Measurements from ENCODE around the gene RIC8A.

Gene RIC8A

DNA sequence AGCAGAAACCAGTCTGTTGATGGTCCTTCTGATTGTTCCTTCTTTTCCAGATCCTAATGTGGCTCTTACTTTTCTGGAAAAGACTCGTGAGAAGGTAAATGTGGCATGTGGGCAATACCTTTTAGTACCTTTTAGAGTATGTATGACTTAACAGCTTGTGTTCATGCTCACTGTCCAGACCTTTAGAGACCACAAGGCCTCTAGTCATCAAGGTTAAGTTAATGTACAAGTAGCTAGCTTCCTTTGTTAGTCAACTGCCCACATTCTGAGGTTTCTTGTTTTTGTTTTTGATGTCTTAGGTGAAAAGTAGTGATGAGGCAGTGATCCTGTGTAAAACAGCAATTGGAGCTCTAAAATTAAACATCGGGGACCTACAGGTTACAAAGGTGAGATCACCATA lies 36.9 kb downstream of the RIC8A start:
- no peak for DNase-seq (ENCODE audit: low read depth)

DNA sequence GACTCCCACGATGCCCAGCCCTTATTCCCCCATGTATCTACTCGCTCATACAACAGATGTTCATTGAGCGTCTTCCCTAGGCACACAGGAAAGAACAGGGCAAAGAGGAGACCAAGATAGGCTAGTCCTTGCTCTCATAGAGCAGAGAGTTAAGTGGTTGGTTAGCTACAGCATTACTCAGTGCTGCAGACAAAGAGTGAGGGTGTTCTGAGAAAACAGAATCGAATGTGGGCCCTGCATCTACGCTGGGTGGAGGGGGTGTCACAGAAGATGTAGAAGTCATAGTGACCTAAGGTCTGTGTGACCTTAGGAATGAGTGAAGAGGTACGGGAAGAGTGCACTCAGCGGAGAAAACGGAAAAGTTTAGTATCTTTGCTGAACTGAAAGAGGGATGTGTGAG lies 41.6 kb downstream of the RIC8A start:
- no peak for DNase-seq (ENCODE audit: low read depth)

DNA sequence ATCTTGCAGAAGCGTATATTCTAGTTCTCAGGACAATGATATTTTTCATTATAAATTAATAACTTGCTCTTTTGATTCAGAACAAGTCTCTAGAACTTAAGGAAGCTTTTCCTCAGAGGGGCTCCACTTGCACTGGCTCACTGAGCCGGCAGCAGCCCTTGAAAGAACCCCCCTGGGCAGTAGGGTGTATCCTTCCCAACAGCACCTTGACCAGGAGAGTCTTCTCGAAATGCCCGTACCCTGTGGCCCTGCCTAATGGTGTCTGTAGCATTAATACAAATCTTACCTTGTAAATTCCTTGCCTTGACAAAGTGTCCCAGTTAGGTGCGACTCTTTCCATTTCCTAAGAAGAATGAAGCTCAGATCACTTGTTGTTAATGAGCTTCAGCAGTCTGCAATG lies 42.8 kb downstream of the RIC8A start:
- DNase-seq (ENCODE audit: low read depth) = no peak

DNA sequence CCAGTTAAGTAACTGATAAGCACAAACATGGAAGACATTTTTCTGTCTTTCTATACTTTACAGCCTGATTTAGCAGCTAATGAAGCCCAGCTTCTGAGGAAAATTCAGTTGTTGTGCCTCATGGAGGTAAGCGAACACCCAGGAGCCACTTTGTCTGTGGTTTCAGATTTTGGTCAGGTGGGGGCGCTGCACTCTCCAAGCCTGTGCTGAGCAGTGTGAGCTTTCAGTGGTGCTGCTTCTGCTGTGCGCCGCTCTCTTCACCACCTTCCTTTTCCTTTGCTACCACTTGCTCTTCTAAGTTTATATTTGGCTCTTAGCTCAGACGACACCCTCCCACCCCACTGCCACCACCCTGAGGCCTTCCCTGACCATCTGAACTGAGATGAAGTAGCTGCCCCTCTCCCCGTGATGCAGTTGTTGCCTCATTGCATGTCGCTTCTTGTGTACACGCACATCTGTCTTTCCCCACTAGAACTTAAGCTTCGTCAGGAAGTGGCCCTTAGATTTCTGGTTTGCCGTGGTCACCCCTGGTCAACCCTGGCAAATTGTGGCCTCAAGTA lies 43.3 kb downstream of the RIC8A start:
- DNase-seq (ENCODE audit: low read depth) = peak; percentile 70

DNA sequence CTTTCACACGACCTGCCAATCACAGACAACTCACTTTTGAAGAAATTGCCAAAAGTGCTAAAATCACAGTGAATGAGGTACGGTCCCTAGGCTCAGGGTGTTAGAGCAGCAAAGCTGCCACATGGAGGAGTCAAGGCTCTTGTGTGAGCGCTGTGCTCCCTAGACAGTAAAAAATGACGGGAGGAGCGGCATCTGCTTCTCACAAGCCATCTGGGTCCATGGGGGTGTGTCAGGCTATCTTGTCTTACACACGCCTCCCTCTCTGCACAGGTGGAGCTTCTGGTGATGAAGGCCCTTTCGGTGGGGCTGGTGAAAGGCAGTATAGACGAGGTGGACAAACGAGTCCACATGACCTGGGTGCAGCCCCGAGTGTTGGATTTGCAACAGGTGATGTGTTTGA lies 44.0 kb downstream of the RIC8A start:
- DNase-seq (ENCODE audit: low read depth) = no peak

DNA sequence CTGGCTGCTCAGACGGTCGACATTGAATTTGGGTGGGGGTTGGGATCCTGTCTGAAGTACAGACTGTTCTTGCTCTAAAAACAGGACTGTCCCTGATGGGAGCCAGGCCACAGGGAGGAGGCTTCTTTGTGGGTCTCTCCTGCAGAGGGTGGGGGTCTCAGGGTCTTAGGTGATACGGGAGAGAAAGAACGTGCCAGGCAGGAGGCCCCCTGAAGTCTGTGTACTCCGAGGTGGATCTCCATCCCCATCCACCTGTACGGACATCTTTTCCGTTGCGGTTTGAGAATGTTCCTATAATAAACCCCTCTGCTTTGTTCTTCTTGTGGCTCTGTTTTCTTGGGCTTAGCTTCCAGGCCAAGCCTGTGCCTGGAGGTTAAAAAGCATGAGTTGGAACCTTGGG lies 45.2 kb downstream of the RIC8A start:
- DNase-seq (ENCODE audit: low read depth) = no peak

DNA sequence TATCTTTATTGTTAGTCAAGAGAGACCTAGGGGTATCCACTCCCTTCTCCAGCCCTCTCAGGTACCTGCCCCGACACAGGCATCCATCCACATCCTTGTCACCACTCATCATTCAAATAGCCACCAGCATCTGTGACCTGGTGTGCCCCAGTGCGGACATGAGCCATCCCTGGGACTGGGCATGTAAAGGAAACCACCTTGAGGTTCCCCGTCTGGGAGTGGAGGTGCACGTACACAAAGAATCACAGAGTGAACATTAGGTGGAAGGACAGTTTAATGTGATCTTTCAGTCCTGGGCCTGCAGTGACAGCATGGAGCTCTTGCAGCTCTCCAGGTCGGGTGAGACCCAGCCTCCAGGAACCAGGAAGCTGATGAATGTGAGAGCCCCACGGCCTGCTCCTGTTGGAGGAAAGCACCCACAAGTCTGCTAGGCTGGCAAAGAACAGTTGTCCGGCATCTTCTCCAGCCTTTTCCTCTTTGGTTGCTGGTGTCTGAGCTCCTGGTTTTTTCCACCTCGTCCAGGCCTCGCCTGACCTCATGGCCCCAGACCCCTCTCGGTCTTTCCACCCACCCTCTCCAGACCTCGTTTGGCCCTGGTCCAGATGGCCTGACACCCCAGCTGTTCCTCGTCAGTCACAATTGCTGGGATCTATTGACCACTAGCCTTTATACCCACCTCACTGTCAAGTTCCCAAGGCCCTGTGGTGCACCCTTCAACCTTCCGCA lies 45.8 kb downstream of the RIC8A start:
- no peak for DNase-seq (ENCODE audit: low read depth)

DNA sequence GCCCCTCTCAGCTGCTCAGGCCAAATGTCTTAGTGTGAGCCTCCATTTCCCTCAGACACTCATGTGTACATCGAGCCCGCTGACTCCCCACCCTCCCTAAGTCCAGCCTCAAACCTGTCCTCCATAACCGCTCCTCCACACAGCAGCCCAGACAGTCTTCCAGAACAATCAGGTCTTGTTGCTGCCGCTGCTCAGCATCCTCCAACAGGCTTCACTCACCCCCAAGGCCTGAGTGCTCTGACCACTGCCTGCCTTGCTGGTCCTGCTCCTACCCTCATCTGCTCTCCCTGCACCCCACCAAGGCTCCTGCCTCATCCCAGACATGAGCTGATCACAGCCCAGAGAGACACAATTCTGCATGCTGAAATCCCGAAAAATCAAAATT lies 46.4 kb downstream of the RIC8A start:
- no peak for DNase-seq (ENCODE audit: low read depth)

DNA sequence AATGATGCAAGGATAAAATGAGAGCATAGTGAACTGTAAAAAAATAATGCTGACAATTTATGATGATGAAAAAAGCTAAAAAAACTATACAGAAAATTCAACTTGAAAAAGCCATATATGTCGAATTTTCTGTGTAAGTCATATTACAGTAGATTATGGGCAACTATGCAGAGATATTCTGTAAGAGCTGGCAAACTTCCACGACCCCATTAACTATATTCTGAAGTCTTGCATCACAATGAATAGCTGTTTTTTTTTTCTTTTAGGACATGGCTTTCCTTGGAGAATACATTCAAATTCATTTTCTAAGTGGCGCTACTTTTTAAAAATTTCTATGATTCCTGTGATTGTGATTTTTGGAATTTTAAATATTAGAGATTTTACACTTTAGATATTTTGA lies 47.7 kb downstream of the RIC8A start:
- no peak for DNase-seq (ENCODE audit: low read depth)

DNA sequence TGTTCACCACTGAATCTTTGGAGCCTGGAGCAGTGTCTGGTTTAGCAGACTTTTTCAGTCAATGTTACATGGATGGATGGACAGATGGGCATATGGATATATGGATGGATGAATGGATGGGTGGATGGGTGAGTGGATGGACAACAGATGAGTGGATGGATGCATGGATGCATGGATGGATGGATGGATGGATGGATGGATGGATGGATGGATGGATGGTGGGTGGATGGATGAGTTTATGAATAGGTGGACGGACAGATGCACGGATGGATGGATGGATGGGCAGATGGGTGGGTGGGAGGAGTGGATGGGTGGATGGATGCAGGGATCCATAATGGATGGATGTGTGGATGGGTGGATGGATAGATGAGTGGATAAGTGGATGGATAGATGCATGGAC lies 48.3 kb downstream of the RIC8A start:
- no peak for DNase-seq (ENCODE audit: low read depth)

DNA sequence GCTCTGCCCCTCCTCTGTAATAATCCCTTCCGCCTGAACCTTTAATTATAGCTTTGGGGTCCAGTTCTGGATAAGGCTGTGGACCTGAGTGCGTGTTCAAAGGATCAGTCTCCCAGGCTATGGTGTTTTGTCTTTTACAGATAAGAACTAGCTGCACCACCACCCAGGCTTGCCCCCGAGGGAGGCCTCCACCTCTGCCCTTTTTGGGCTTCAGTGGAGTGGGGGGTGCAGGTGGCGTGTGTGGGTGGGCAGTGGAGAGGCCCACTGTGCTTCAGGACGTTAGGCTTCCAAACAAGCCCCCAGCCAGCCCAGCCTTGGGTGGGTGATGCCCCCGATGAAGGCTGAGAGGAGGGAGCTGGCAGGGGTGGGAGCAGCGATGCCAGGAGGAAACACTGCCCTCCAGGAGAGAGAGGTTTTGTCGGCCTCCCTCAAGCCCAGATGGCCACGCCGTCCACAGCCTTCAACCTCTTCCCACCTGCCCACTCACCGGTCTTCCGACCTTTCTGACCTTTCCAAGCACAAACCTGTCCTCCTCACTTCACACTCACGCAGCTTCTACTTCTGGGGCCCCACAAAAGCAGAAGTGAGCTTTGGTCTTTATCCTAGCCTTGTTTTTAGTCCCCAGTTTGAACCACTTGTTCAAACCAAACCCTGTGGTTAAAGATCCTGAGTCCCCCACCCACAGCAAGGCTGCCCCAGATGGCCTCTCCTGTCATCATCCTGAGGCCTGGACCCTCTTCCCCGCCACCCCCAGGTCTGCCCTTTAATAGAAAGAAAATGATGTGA lies 49.6 kb downstream of the RIC8A start:
- no peak for DNase-seq (ENCODE audit: low read depth)

DNA sequence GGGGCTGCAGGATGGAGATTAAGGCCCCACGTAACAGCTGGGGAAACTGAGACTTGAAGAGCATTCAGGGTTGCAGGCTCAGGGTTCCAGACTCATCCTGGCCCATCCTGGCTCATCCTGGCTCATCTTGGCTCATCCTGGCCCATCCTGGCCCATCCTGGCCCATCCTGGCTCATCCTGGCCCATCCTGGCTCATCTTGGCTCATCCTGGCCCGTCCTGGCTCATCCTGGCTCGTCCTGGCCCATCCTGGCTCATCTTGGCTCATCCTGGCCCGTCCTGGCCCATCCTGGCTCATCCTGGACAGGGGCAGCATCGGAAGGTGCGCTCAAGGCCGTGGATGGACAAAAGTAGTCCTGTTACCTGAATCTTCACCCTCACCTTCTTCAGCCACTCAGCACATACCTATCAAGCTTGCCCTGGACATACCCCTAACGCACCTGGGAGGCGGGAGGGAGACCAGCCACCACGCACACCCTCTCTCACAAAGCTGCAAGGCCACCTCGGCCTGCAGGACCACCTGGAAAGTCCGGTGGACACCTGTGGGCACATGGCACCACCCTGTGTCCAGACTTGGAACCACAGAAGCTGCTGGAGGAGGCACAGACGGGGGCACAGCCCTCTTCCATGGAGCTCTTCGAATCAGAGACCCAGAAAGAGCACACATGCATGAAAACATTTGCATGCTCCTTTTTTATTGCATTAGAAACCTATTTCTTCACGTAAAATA lies 50.4 kb downstream of the RIC8A start:
- no peak for DNase-seq (ENCODE audit: low read depth)

DNA sequence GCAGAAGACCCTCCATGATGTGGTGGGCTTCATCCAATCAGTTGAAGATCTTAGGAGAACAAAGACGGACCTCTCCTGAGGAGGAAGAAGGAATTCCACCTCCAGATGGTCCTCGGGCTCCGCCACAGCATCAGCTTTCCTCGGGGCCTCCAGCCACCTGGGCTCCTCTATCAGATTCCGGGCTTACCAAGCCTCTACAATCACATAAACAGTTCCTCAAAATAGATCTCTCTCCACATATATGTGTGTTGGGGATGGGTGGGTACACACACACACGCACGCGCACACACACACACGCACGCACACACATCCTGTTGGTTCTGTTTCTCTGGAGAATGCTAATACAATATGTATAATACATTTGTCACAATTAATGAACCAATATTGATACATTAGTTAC lies 51.9 kb downstream of the RIC8A start:
- no peak for DNase-seq (ENCODE audit: low read depth)

DNA sequence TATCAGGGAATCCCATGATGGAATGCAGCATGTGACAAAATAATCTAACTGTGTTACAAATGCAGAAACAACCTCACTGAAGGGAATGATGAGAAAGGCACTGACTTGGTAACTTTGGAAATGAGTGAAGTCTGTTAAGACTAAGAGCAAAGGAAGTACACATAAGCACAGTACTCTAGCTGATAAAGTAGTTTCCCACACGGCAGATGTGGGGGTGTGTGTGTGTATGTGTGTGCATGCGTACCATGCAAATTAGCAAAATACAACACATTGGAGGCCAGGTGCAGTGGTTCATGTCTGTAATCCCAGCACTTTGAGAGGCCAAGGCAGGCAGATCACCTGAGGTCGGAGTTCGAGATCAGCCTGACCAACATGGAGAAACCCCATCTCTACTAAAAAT lies 54.1 kb downstream of the RIC8A start:
- DNase-seq (ENCODE audit: low read depth) = no peak

Measured in activated T-cell treated with anti-CD3 and anti-CD28 coated beads for 48 hours (primary cell).